OCI-LY7 (cell line): Measurements from ENCODE around the gene UVRAG. TPM values are rescaled to one million over a fixed set of nuclear protein-coding genes. Genes with fewer than 3 reads are reported as not detected.

Experiments
- BruUV-seq: library from RNA; stranded (reverse); fragments of 400-500 nt; replicated peaks from 2 replicates; lab custom pipeline; 2021; lab: Mats Ljungman, UMichigan
- CTCF ChIA-PET: fragments of 300-600 bp; sonication (Branson Sonifier 250); formaldehyde crosslinking; loops from one replicate; lab custom pipeline; 2022; ENCODE audit warnings: antibody characterized with exemption; ENCODE audit not compliant: unreplicated experiment; lab: Charles Lee
- POLR2A ChIA-PET: fragments of 300-600 bp; sonication (Branson Sonifier 250); formaldehyde crosslinking; loops from one replicate; lab custom pipeline; 2022; ENCODE audit warnings: antibody characterized with exemption; lab: Charles Lee
- DNase-seq: peaks from one replicate; pipeline ENCODE4 v3.0.0-alpha.2; 2015; ENCODE audit warnings: low spot score
- H2AFZ ChIP-seq: fragments of 200-600 bp; sonication (generic), shearing (Covaris generic); 2 replicates; pipeline ENCODE4 v1.6.1; 2014; ENCODE audit warnings: mild to moderate bottlenecking, antibody characterized with exemption, low read length, moderate library complexity
- H3K27ac ChIP-seq: fragments of 200-600 bp; sonication (generic); 2 replicates; pipeline ENCODE4 v1.5.1; 2014; ENCODE audit warnings: mixed run types, low read depth, mild to moderate bottlenecking, moderate library complexity, low read length, inconsistent platforms; ENCODE audit not compliant: poor library complexity, severe bottlenecking
- H3K36me3 ChIP-seq: fragments of 200-600 bp; sonication (generic); 2 replicates; pipeline ENCODE4 v1.6.1; 2014; ENCODE audit warnings: mild to moderate bottlenecking, antibody characterized with exemption, low read length, moderate library complexity, mixed read lengths; ENCODE audit not compliant: insufficient read depth
- H3K4me1 ChIP-seq: fragments of 200-600 bp; sonication (generic); 2 replicates; pipeline ENCODE4 v1.5.1; 2014; ENCODE audit warnings: mild to moderate bottlenecking, low read length; ENCODE audit not compliant: insufficient read depth, poor library complexity, severe bottlenecking
- H3K4me2 ChIP-seq: fragments of 200-600 bp; sonication (generic); 2 replicates; pipeline ENCODE4 v1.6.1; 2014; ENCODE audit warnings: mild to moderate bottlenecking, low read length
- H3K4me3 ChIP-seq: fragments of 200-600 bp; sonication (generic); 2 replicates; pipeline ENCODE4 v1.5.1; 2014; ENCODE audit warnings: mild to moderate bottlenecking, low read depth, low read length; ENCODE audit not compliant: poor library complexity, severe bottlenecking
- H3K79me2 ChIP-seq: fragments of 200-600 bp; sonication (generic); 2 replicates; pipeline ENCODE4 v1.6.1; 2016; ENCODE audit warnings: low read depth, mild to moderate bottlenecking, low read length, moderate library complexity, mixed read lengths; ENCODE audit not compliant: insufficient read depth
- H3K9me2 ChIP-seq: fragments of 200-600 bp; sonication (generic); 2 replicates; pipeline ENCODE4 v1.6.1; 2016; ENCODE audit warnings: mild to moderate bottlenecking, low read length, mixed read lengths; ENCODE audit not compliant: insufficient read depth
- H3K9me3 ChIP-seq: fragments of 200-600 bp; sonication (generic); 2 replicates; pipeline ENCODE4 v1.6.1; 2014; ENCODE audit warnings: mild to moderate bottlenecking, mixed run types, low read length, mixed read lengths
- H4K20me1 ChIP-seq: fragments of 200-600 bp; sonication (generic); 2 replicates; pipeline ENCODE4 v1.6.1; 2014; ENCODE audit warnings: mild to moderate bottlenecking, antibody characterized with exemption, low read length, moderate library complexity, mixed read lengths; ENCODE audit not compliant: insufficient read depth
- CTCF ChIP-seq: fragments of 200-600 bp; sonication (generic); conservative IDR thresholded peaks from 2 replicates; pipeline ENCODE4 v1.5.1; 2014; ENCODE audit warnings: mild to moderate bottlenecking, antibody characterized with exemption, low read length, moderate library complexity, mixed read lengths
- EZH2phosphoT487 ChIP-seq: fragments of 200-600 bp; sonication (generic); IDR thresholded peaks from 2 replicates; pipeline ENCODE4 v1.6.1; 2018; ENCODE audit warnings: low read depth, borderline replicate concordance, mild to moderate bottlenecking, mixed run types, antibody characterized with exemption, low read length, moderate library complexity, mixed read lengths
- intact Hi-C: fragments of 100-400 bp; cut with micrococcal nuclease; formaldehyde crosslinking; loops from one replicate; pipeline ENCODE4 v1.10.0; 2022; ENCODE audit not compliant: unreplicated experiment
- total RNA-seq, 2 experiments: library from RNA; depleted of rRNA in 1 of 2; stranded (reverse); fragments of >200 nt in 1 of 2; shearing (Covaris generic) in 1 of 2; gene quantifications; 2 replicates each; pipeline ENCODE4 v1.2.3, GENCODE V29; 2014 to 2022

UVRAG gene
- total RNA-seq, 2 experiments from 2014 or later: 43.7 to 73.3 TPM

- no TSS peak for BruUV-seq
- Histone ChIP-seq H3K4me3 (no peak overlapping the region), H3K4me1 (no peaks in the 10 kb centered on the region), H3K36me3 (peaks cover 95% of the 10 kb centered on the region), H3K9me2 (no peaks in the 10 kb centered on the region), H3K79me2 (no peaks in the 10 kb centered on the region), H2AFZ (no peak overlapping the region), H4K20me1 (no peaks in the 10 kb centered on the region), H3K9me3 (no peaks in the 10 kb centered on the region), H3K4me2 (no peak overlapping the region), H3K27ac (no peak overlapping the region)
- DNase-seq: no peak
- POLR2A ChIA-PET: interaction anchor here (1.0 to 2.0 kb wide), 2 partner anchors 11 to 20 kb away, joined by 3 to 5 read pairs; no protein-coding TSS in a partner anchor
- intact Hi-C loops: no loop called here
- CTCF ChIA-PET: no interaction called here
- TF ChIP-seq CTCF: no peak
- TF ChIP-seq EZH2phosphoT487: no peak
Measured at GRCh38 chr11:76008474-76008873, 193.5 kb downstream of the UVRAG start.

GRCh38 chr11:76010051-76010450 lies 195.0 kb downstream of the UVRAG start:
- ChIA-PET POLR2A (interaction anchor here (0.7 to 1.4 kb wide), 5 partner anchors 11 to 937 kb away, joined by 3 read pairs; no protein-coding TSS in a partner anchor), CTCF (interaction anchor here (0.7 kb wide), 1 partner anchor 12 kb away, joined by 3 read pairs; no protein-coding TSS in a partner anchor)
- H3K27ac ChIP-seq: no peak overlapping the region
- H3K36me3 ChIP-seq: peaks cover 95% of the 10 kb centered on the region
- H3K4me3 ChIP-seq: no peak overlapping the region
- intact Hi-C loops: no loop called here
- H3K9me2 ChIP-seq: no peaks in the 10 kb centered on the region
- TF ChIP-seq EZH2phosphoT487: no peak
- H3K79me2 ChIP-seq: no peaks in the 10 kb centered on the region
- DNase-seq: no peak
- H3K4me1 ChIP-seq: no peaks in the 10 kb centered on the region
- H3K9me3 ChIP-seq: no peaks in the 10 kb centered on the region
- H4K20me1 ChIP-seq: no peaks in the 10 kb centered on the region
- TSS peak; percentile 9 for BruUV-seq
- no peak overlapping the region for H2AFZ ChIP-seq
- H3K4me2 ChIP-seq: no peak overlapping the region

GRCh38 chr11:76013526-76013925 lies 198.5 kb downstream of the UVRAG start:
- DNase-seq: no peak
- Histone ChIP-seq H3K79me2 (no peaks in the 10 kb centered on the region), H3K27ac (no peak overlapping the region), H3K36me3 (peaks cover 90% of the 10 kb centered on the region), H3K9me2 (no peaks in the 10 kb centered on the region), H3K4me1 (no peaks in the 10 kb centered on the region), H3K4me3 (no peak overlapping the region), H3K4me2 (no peak overlapping the region), H2AFZ (no peak overlapping the region), H4K20me1 (no peaks in the 10 kb centered on the region), H3K9me3 (peaks cover 11% of the 10 kb centered on the region; the same call in 1 of the 2 replicates)
- ChIA-PET POLR2A (interaction anchor here (0.5 to 1.8 kb wide), 4 partner anchors 9 to 457 kb away, joined by 3 to 5 read pairs (median 4); no protein-coding TSS in a partner anchor), CTCF (no interaction called here)
- BruUV-seq: no TSS peak
- intact Hi-C loops: no loop called here
- TF ChIP-seq CTCF (no peak), EZH2phosphoT487 (no peak)
